HFF-Myc (cell line): Measurements from ENCODE around the gene PES1.
A peak's percentile ranks its signal among the peaks of the same experiment; 100 is the strongest.

Source experiments
- DNase-seq: peaks from one replicate; pipeline ENCODE4 v3.0.0-alpha.2; 2011; ENCODE audit warnings: low read depth; ENCODE audit errors: extremely low read depth
- H3K4me3 ChIP-seq: replicated peaks from 2 replicates; pipeline ENCODE4 v1.5.1; 2011; ENCODE audit warnings: low read depth, mild to moderate bottlenecking, control low read depth, low read length
- TF ChIP-seq, protein P1 (sequence below): IDR thresholded peaks from 2 replicates; pipeline ENCODE4 v1.5.1; 2012; ENCODE audit warnings: mild to moderate bottlenecking, low read depth, low read length, control low read depth; ENCODE audit errors: missing control alignments

The PES1 gene

DNA sequence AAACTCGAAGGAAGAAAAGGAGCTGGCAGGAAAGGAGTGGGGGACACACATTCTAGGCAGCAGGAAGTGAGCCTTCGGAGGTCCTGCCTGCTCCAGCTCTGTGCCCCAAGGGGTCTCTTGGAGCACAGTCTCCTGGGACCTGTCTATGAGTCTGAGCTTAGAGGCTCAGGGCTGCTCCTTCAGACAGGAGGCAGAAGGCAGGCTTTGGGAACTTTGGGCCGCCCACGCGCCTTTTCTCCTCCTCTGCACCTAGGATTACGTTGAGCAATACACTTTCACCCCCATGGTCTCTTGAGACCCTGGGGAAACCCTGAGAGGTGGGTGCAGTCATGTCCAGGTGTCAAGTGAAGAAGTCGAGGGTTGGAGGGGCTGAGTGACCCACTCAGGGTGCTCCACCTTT lies 16.2 kb upstream of the PES1 start:
- TF ChIP-seq, protein P1, sequence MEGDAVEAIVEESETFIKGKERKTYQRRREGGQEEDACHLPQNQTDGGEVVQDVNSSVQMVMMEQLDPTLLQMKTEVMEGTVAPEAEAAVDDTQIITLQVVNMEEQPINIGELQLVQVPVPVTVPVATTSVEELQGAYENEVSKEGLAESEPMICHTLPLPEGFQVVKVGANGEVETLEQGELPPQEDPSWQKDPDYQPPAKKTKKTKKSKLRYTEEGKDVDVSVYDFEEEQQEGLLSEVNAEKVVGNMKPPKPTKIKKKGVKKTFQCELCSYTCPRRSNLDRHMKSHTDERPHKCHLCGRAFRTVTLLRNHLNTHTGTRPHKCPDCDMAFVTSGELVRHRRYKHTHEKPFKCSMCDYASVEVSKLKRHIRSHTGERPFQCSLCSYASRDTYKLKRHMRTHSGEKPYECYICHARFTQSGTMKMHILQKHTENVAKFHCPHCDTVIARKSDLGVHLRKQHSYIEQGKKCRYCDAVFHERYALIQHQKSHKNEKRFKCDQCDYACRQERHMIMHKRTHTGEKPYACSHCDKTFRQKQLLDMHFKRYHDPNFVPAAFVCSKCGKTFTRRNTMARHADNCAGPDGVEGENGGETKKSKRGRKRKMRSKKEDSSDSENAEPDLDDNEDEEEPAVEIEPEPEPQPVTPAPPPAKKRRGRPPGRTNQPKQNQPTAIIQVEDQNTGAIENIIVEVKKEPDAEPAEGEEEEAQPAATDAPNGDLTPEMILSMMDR = no peak
- no peak overlapping the region for H3K4me3 ChIP-seq
- no peak for DNase-seq

DNA sequence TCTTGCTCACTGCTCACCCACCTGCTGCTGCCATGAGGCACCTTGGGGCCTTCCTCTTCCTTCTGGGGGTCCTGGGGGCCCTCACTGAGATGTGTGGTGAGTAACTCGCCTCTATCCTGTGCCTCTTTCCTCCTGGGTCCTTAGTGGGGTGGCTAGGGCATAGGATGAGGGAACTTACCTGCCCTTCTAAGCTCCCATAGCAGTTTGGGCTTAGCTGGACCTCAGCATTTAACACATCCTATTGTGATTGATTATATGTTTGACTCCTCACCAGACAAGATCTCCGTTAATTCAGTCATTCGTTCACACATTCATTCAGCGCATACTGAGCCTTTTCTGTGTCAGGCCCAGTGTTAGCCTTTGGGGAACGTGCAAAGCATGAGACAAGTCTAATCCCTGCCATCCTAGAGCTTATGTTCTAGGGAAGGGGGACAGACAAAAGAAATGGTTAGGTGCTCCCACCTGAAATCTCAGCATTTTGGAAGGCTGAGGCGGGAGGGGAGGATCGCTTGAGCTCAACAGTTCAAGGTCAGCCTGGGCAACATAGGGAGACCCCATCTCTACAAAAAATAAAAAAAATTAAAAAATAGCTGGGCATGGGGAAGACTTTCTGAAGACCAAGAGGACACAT lies 15.7 kb upstream of the PES1 start:
- DNase-seq = no peak
- TF ChIP-seq, protein P1 = no peak
- peak overlapping the region; percentile 37 for H3K4me3 ChIP-seq

DNA sequence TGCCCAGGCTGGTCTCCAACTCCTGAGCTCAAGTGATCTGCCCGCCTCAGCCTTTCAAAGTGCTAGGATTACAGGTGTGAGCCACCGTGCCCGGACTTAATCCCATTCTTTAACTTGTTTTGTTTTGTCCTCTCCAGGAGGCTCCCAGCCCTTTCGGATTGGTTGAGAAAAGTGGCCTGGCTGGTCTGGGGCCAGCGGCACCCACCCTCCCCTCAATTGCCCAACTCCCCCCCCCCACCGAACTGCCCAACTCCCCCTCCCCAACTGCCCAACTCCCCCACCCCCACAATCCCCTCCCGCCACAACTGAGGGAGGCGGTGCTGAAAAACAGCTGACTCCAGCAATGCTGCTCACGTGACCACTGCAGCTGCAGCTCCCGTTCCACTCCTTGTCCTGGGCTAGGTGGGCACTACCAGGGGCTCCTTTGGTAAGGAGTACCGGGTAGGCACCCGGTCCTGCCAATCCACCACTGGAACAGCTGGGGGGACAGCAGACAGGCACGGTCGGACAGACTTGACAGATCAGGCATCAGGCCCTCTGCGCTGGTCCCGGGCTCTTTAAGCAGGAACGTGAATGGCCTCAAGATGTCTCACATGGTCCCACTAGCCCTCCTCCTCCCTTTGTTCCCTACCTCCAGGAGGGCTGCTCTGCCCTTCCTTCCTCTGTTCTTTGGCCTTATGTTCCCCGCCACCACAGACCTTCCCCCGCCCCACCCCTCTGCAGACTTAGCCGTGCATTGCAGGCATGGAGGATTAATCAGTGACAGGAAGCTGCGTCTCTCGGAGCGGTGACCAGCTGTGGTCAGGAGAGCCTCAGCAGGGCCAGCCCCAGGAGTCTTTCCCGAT lies 15.0 kb upstream of the PES1 start, which contains the start of gene TCN2:
Gene TCN2, plus strand, starts transcription at position 720 of the 845 bp plus-strand sequence. CDS start 158 bp downstream, outside the sequence.
- TF ChIP-seq, protein P1 = no peak
- peak; percentile 47 for DNase-seq
- peak within 1 kb of the TSS; percentile 37 for H3K4me3 ChIP-seq

DNA sequence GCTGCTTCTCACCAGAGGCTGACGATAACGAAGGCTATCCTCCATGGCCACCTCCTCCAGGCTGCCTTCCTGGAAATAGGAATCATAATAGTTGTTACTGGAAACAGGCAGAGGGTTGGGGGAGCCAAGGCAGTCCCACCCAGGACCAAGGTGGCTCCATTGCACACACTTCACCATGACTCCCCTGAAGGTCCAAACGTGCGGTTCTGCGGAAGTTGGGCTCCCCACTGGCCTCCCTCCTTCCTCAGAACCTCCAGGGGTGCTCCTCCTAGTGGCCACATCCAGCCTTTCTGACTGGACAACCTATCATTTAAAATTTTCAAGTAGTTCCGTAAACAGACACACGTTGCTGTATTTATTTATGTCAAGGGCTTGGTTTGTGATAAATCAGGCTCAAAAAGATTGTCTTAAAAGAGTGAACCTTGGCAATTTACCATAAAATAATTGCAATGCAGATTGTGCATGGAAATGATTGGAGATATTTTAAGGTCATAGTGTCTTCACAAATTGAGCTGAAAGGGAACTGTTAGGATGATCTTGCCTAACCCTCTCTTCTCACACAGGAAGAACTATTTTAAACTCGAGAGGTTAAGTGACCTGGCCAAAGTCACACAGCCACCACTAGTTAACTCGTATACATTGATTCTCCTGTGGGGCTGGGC lies 13.9 kb upstream of the PES1 start:
- no peak for DNase-seq
- TF ChIP-seq, protein P1 = peak; percentile 70
- H3K4me3 ChIP-seq = no peak overlapping the region

DNA sequence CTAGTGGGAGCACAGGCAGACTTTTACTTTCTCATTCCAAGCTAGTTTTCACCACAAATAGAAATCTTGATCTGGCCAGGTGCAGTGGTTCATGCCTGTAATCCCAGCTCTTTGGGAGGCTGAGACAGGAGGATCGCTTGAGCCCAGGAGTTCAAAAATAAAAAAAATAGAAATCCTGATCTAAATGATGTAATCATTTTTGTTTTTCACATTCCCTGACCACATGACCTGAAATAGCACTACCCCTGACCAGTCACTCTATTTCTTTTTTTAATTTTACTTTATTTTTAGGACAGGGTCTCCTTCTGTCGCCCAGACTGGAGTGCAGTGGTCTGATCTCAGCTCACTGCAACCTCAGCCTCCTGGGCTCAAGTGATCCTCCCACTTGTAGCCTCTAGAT lies 13.0 kb upstream of the PES1 start:
- H3K4me3 ChIP-seq = no peak overlapping the region
- TF ChIP-seq, protein P1 = no peak
- no peak for DNase-seq

DNA sequence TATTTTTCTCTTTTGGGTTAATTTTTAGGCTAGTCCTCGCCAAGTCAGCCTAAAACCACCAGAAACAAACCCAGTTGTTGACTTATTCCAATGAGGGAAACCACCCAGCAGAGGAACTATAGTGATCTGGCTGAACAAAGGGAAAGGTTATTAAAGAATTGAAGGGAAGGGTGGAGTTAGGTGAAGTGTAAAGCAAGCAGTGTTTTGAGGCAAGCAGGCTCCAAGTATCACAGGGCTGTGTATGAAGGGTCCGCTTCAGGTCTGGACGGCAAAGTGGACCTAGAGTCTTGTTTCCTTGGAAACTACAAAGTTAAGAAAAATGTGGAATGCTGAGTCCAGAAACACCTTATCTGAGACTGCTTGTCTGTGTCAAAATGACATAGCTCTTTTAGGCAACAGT lies 12.1 kb upstream of the PES1 start:
- DNase-seq = no peak
- no peak overlapping the region for H3K4me3 ChIP-seq
- TF ChIP-seq, protein P1 = no peak
